Measurements from ENCODE around the gene ZSWIM4. TPM values are rescaled to one million over a fixed set of nuclear protein-coding genes. Genes with fewer than 3 reads are reported as not detected.

Gene ZSWIM4
- total RNA-seq, 1 donor from 2014 or later: 2.1 TPM

- no peak for DNase-seq (ENCODE audit: missing footprints)
- intact Hi-C loops (cut with DNase I): loop anchor here (5.0 to 10.0 kb wide), 2 partner anchors 39 to 586 kb away; no protein-coding TSS in a partner anchor
- no peak for ATAC-seq
Observed at GRCh38 chr19:13860679-13861391, 65.6 kb downstream of the ZSWIM4 start.

- no peak for DNase-seq (ENCODE audit: missing footprints)
- intact Hi-C loops (cut with DNase I): loop anchor here (5.0 to 10.0 kb wide), 2 partner anchors 39 to 587 kb away; no protein-coding TSS in a partner anchor
- peak; percentile 4 for ATAC-seq
Observed at GRCh38 chr19:13861392-13861713, 66.1 kb downstream of the ZSWIM4 start.

GRCh38 chr19:13861714-13862531, 66.7 kb downstream of the ZSWIM4 start:
- peak; percentile 95 for DNase-seq (ENCODE audit: missing footprints)
- ATAC-seq: peak; percentile 95
- intact Hi-C loops (cut with DNase I): loop anchor here (1.0 to 10.0 kb wide), 6 partner anchors 29 to 587 kb away; no protein-coding TSS in a partner anchor

- DNase-seq (ENCODE audit: missing footprints) (no peak), ATAC-seq (no peak)
- intact Hi-C loops (cut with DNase I): loop anchor here (5.0 to 10.0 kb wide), 2 partner anchors 42 to 589 kb away; no protein-coding TSS in a partner anchor
Observed at GRCh38 chr19:13864046-13864666, 68.9 kb downstream of the ZSWIM4 start.

- DNase-seq (ENCODE audit: missing footprints): no peak
- ATAC-seq: no peak
- intact Hi-C loops (cut with DNase I): loop anchor here (5.0 to 10.0 kb wide), 2 partner anchors 43 to 590 kb away; no protein-coding TSS in a partner anchor
Observed at GRCh38 chr19:13864667-13865570, 69.7 kb downstream of the ZSWIM4 start.

- intact Hi-C loops (cut with DNase I): loop anchor here (10.0 kb wide), 1 partner anchor 591 kb away; no protein-coding TSS in a partner anchor
- ATAC-seq: no peak
Observed at GRCh38 chr19:13865571-13866462, 70.6 kb downstream of the ZSWIM4 start.

GRCh38 chr19:13866463-13867046, 71.3 kb downstream of the ZSWIM4 start:
- ATAC-seq: no peak
- intact Hi-C loops (cut with DNase I): loop anchor here (10.0 kb wide), 1 partner anchor 592 kb away; no protein-coding TSS in a partner anchor
- no peak for DNase-seq (ENCODE audit: missing footprints)

More at GRCh38 chr19:13865571-13866462, 70.6 kb downstream of the ZSWIM4 start:
- DNase-seq (ENCODE audit: missing footprints): no peak

GRCh38 chr19:13868663-13869062, 73.4 kb downstream of the ZSWIM4 start:
- intact Hi-C loops (cut with DNase I): loop anchor here (10.0 kb wide), 1 partner anchor 594 kb away; no protein-coding TSS in a partner anchor
- no peak for ATAC-seq
- no peak for DNase-seq (ENCODE audit: missing footprints)

- ATAC-seq (no peak), DNase-seq (ENCODE audit: missing footprints) (no peak)
- intact Hi-C loops (cut with DNase I): loop anchor here (10.0 kb wide), 1 partner anchor 594 kb away; no protein-coding TSS in a partner anchor
Observed at GRCh38 chr19:13869281-13869680, 74.0 kb downstream of the ZSWIM4 start.

GRCh38 chr19:13870873-13871272, 75.6 kb downstream of the ZSWIM4 start:
- no peak for DNase-seq (ENCODE audit: missing footprints)
- ATAC-seq: no peak
- intact Hi-C loops (cut with DNase I): no loop called here

- DNase-seq (ENCODE audit: missing footprints): no peak
- intact Hi-C loops (cut with DNase I): no loop called here
- ATAC-seq: no peak
Observed at GRCh38 chr19:13872339-13872694, 77.1 kb downstream of the ZSWIM4 start.

- ATAC-seq (peak; percentile 55), DNase-seq (ENCODE audit: missing footprints) (no peak)
- intact Hi-C loops (cut with DNase I): no loop called here
Observed at GRCh38 chr19:13872695-13873389, 77.6 kb downstream of the ZSWIM4 start.

GRCh38 chr19:13873834-13874515, 78.7 kb downstream of the ZSWIM4 start:
- DNase-seq (ENCODE audit: missing footprints) (no peak), ATAC-seq (no peak)
- intact Hi-C loops (cut with DNase I): no loop called here

GRCh38 chr19:13875824-13876223, 80.6 kb downstream of the ZSWIM4 start:
- ATAC-seq (no peak), DNase-seq (ENCODE audit: missing footprints) (no peak)
- intact Hi-C loops (cut with DNase I): no loop called here

GRCh38 chr19:13876834-13877233, 81.6 kb downstream of the ZSWIM4 start, which contains the start of gene NANOS3:
Gene NANOS3, plus strand, starts transcription at chr19:13877134. Its CDS starts 115 bp downstream, at chr19:13877249.
- ATAC-seq (no peak), DNase-seq (ENCODE audit: missing footprints) (no peak)
- intact Hi-C loops (cut with DNase I): no loop called here

GRCh38 chr19:13877303-13877702, 82.1 kb downstream of the ZSWIM4 start:
- ATAC-seq: no peak
- intact Hi-C loops (cut with DNase I): no loop called here

More at GRCh38 chr19:13877303-13877702, 82.1 kb downstream of the ZSWIM4 start:
- no peak for DNase-seq (ENCODE audit: missing footprints)

Data from Right ventricle myocardium inferior (tissue), 1 donor.